Astrocyte of the cerebellum (primary cell): Measurements from ENCODE around the gene LENEP.

Source experiments
- DNase-seq: peaks from one replicate; pipeline ENCODE4 v3.0.0-alpha.2; 2011; ENCODE audit warnings: low read depth
- H3K4me3 ChIP-seq: 2 replicates; pipeline ENCODE4 v1.5.1; 2011; ENCODE audit warnings: mild to moderate bottlenecking, low read depth, low read length, moderate library complexity
- in situ Hi-C: cut with HindIII; loops from 2 replicates; pipeline ENCODE4 v1.10.0; 2017; ENCODE audit warnings: low sequenced_read_pairs
- TF ChIP-seq, protein P1 (sequence below): IDR thresholded peaks from 2 replicates; pipeline ENCODE4 v1.5.1; 2012; ENCODE audit warnings: low read length, low read depth, moderate library complexity, mild to moderate bottlenecking; ENCODE audit errors: missing control alignments

LENEP gene

DNA sequence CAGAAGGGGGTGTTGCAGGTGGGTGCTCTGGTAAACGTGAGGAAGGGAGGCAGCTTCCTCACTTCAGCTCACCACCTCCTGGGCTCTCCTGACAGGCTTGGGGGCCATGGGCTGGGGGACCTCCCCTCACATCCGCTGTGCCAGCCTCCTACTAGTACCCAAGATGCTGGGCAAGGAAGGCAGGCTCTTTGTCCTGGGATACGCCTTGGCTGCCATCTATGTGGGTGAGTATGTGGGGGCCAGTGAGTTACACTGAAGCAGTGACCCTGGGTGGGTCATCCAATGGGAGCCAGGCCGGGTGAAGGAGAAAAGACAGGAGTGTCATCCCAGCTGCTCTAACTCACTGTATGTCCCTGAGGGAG lies 45.9 kb downstream of the LENEP start:
- TF ChIP-seq, protein P1, sequence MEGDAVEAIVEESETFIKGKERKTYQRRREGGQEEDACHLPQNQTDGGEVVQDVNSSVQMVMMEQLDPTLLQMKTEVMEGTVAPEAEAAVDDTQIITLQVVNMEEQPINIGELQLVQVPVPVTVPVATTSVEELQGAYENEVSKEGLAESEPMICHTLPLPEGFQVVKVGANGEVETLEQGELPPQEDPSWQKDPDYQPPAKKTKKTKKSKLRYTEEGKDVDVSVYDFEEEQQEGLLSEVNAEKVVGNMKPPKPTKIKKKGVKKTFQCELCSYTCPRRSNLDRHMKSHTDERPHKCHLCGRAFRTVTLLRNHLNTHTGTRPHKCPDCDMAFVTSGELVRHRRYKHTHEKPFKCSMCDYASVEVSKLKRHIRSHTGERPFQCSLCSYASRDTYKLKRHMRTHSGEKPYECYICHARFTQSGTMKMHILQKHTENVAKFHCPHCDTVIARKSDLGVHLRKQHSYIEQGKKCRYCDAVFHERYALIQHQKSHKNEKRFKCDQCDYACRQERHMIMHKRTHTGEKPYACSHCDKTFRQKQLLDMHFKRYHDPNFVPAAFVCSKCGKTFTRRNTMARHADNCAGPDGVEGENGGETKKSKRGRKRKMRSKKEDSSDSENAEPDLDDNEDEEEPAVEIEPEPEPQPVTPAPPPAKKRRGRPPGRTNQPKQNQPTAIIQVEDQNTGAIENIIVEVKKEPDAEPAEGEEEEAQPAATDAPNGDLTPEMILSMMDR: no peak
- DNase-seq: no peak
- H3K4me3 ChIP-seq: no peak overlapping the region
- in situ Hi-C loops: no loop called here

DNA sequence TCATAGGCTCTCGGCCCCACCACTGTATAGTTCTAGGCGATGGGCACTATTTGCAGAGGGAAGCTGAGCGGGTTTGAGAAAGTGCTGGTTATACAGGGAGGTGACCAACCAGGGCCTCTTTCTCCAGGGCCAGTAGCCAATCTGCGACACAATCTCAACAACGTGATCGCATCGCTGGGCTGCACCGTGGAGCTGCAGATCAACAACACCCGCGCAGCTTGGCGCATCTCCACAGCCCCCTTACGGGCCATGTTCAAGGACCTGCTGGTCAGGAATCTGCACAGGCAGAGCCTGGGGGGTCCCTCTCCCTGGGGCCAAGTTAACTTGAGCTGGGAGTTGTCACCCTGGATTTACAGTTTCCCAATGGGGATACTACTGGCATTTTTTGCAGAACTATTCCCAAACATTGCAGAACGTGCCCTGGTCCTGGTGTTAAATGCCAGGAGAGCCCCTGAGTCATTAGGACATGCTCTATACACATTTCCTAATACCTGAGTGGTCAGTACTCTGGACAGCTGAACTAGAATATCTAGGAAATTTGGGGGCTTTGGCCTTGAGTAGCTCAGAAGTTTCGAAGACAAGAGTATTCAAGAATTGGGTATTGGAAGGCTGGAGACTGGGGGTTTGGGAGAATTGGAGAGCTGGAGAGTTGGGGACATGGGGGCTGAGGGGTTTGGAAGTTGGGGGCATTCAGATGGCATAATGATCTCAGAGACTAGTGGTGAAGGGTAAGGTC lies 47.1 kb downstream of the LENEP start:
- in situ Hi-C loops: no loop called here
- DNase-seq: no peak
- no peak overlapping the region for H3K4me3 ChIP-seq
- TF ChIP-seq, protein P1: no peak

DNA sequence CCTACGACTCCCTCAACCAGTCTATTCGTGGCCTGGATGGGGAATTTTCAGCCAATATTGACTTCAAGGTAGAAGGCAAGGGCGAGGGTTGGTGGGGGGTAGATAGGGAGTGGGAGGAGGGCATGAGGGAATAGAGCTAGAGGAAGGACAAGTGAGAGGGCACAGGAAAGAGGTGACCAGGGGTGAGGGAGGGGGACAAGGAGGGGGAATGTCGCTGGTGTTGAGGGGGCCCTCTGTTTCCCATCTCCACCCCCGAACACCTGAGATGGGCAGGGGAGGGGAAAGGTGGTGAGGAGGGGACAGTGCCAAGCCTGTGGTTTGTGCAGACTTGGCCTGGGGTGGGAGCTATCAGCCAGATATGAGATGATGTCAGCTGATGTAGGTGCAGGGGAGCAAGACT lies 49.4 kb downstream of the LENEP start:
- DNase-seq: no peak
- in situ Hi-C loops: no loop called here

DNA sequence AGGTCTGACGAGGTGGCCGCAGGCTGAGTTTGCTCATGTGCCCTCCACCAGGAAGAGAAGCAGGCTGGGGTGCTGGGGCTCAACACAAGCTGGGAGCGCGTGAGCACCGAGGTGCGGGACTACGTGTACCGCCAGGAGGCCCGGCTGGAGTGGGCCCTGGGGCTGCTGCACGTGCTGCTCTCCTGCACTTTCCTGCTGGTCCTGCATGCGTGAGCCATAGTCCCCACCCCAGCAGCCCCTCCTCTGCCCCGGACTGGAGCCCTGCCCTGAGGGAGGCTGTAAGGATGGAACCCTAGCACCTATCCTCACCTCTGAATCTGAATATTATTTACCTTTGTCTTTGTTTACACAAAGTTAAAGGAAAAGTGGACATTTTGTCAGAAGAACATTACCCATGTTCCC lies 49.9 kb downstream of the LENEP start:
- in situ Hi-C loops: no loop called here
- no peak for DNase-seq
- TF ChIP-seq, protein P1: no peak
- no peak overlapping the region for H3K4me3 ChIP-seq

More for the DNA sequence above, 49.4 kb downstream of the LENEP start:
- no peak overlapping the region for H3K4me3 ChIP-seq
- TF ChIP-seq, protein P1: no peak

DNA sequence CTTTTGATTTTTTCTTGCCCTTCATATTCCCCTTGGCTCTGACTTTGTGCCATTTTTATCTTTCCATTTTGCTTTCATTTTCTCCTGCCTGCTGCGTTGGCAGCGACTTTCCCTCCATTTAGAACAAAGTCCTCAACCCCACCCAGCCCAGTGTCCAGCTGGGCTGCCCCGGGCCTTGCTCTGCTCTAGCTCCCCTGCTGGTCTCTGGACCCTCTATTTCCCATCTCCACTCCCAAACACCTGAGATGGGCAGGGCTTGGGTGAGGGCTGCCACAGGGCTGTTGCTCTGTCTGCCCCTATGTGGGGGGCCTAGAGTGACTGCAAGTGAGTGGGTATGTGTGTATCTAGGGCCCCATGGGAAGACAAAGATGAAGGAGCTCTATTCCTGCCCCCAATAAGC lies 50.4 kb downstream of the LENEP start:
- H3K4me3 ChIP-seq: no peak overlapping the region
- in situ Hi-C loops: no loop called here
- DNase-seq: no peak
- TF ChIP-seq, protein P1: no peak
